MCF 10A (cell line): ENCODE results near the gene SLC43A3. TPM values are rescaled to one million over a fixed set of nuclear protein-coding genes. Genes with fewer than 3 reads are reported as not detected.
A peak's percentile ranks its signal among the peaks of the same experiment; 100 is the strongest.

ENCODE experiments used
- BruUV-seq: library from RNA; stranded (reverse); fragments of 400-500 nt; replicated peaks from 2 replicates; lab custom pipeline; 2021; lab: Mats Ljungman, UMichigan
- CTCF ChIA-PET: fragments of 300-600 bp; sonication (Branson Sonifier 250); formaldehyde crosslinking; extraction: SDS; loops from one replicate; lab custom pipeline; 2021; ENCODE audit warnings: antibody characterized with exemption, inconsistent platforms; lab: Yijun Ruan, JAX
- POLR2A ChIA-PET: fragments of 300-600, 350-650 bp; sonication (Branson Sonifier 250); formaldehyde crosslinking; extraction: SDS; loops from one replicate; lab custom pipeline; 2020; ENCODE audit warnings: antibody characterized with exemption, inconsistent platforms; lab: Yijun Ruan, JAX
- DNase-seq: peaks from one replicate; pipeline ENCODE4 v3.0.0-alpha.2; 2018; ENCODE audit not compliant: unreplicated experiment
- H3K27ac Mint-ChIP-seq: one replicate; pipeline ENCODE4 v1.8.0; 2022; ENCODE audit warnings: mild to moderate bottlenecking, low read depth, mixed read lengths; ENCODE audit not compliant: unreplicated experiment
- H3K27me3 Mint-ChIP-seq: one replicate; pipeline ENCODE4 v1.8.0; 2022; ENCODE audit warnings: mixed read lengths; ENCODE audit not compliant: insufficient read depth, unreplicated experiment
- H3K36me3 Mint-ChIP-seq: one replicate; pipeline ENCODE4 v1.8.0; 2022; ENCODE audit warnings: mild to moderate bottlenecking, moderate library complexity, mixed read lengths; ENCODE audit not compliant: insufficient read depth, unreplicated experiment
- H3K4me1 Mint-ChIP-seq: one replicate; pipeline ENCODE4 v1.8.0; 2022; ENCODE audit warnings: mixed read lengths; ENCODE audit not compliant: insufficient read depth, unreplicated experiment
- H3K4me3 Mint-ChIP-seq: one replicate; pipeline ENCODE4 v1.8.0; 2022; ENCODE audit warnings: mild to moderate bottlenecking, moderate library complexity, mixed read lengths; ENCODE audit not compliant: unreplicated experiment
- H3K9me3 Mint-ChIP-seq: one replicate; pipeline ENCODE4 v1.8.0; 2022; ENCODE audit warnings: mixed read lengths; ENCODE audit not compliant: unreplicated experiment
- CTCF ChIP-seq: fragments of 200-600 bp; IDR thresholded peaks from one replicate; pipeline ENCODE4 v1.8.0; 2022; ENCODE audit warnings: antibody characterized with exemption, mild to moderate bottlenecking; ENCODE audit not compliant: unreplicated experiment
- intact Hi-C: fragments of 100-400 bp; cut with micrococcal nuclease; formaldehyde crosslinking; loops from 2 replicates; pipeline ENCODE4 v1.14.1; 2022
- total RNA-seq: library from RNA; stranded (reverse); gene quantifications from 2 replicates; pipeline ENCODE4 v1.2.3, GENCODE V29; 2022

The SLC43A3 gene
- total RNA-seq, 1 experiment from 2014 or later, result 112 TPM

GRCh38 chr11:57387289-57388030 is 39.5 kb downstream of the SLC43A3 start:
- no peak for TF ChIP-seq CTCF
- intact Hi-C loops, result no loop called here
- H3K36me3 Mint-ChIP-seq, result no peaks in the 10 kb centered on the region
- H3K27me3 Mint-ChIP-seq, result peaks cover 83% of the 10 kb centered on the region
- DNase-seq, result no peak
- no peaks in the 10 kb centered on the region for H3K4me1 Mint-ChIP-seq
- no peak overlapping the region for H3K4me3 Mint-ChIP-seq
- BruUV-seq, result no TSS peak
- H3K27ac Mint-ChIP-seq, result no peak overlapping the region
- ChIA-PET CTCF (no interaction called here), POLR2A (no interaction called here)
- no peaks in the 10 kb centered on the region for H3K9me3 Mint-ChIP-seq

- TF ChIP-seq CTCF, result no peak
- Mint-ChIP-seq H3K27ac (no peak overlapping the region), H3K4me3 (no peak overlapping the region), H3K27me3 (peaks cover 85% of the 10 kb centered on the region), H3K36me3 (no peaks in the 10 kb centered on the region), H3K9me3 (no peaks in the 10 kb centered on the region), H3K4me1 (no peaks in the 10 kb centered on the region)
- DNase-seq, result no peak
- POLR2A ChIA-PET, result no interaction called here
- no TSS peak for BruUV-seq
- CTCF ChIA-PET, result no interaction called here
- intact Hi-C loops, result no loop called here
Measured at GRCh38 chr11:57386178-57386940, 40.6 kb downstream of the SLC43A3 start.

- H3K4me1 Mint-ChIP-seq, result no peaks in the 10 kb centered on the region
- POLR2A ChIA-PET, result no interaction called here
- intact Hi-C loops, result no loop called here
- H3K27me3 Mint-ChIP-seq, result peaks cover 64% of the 10 kb centered on the region
- no peaks in the 10 kb centered on the region for H3K9me3 Mint-ChIP-seq
- no peak for DNase-seq
- H3K4me3 Mint-ChIP-seq, result no peak within 1 kb of the TSS
- no peak within 1 kb of the TSS for H3K27ac Mint-ChIP-seq
- TF ChIP-seq CTCF, result no peak
- H3K36me3 Mint-ChIP-seq, result peaks cover 6% of the 10 kb centered on the region
- CTCF ChIA-PET, result interaction anchor here (0.6 kb wide), 1 partner anchor 77 kb away, joined by 3 read pairs; no protein-coding TSS in a partner anchor
- BruUV-seq, result no TSS peak
Measured at GRCh38 chr11:57380975-57381374, 45.9 kb downstream of the SLC43A3 start, which contains the start of gene PRG3. TSS of gene PRG3 (minus strand) at chr11:57381150. CDS start at chr11:57380708, 442 bp downstream.

- H3K36me3 Mint-ChIP-seq, result peaks cover 6% of the 10 kb centered on the region
- peak; percentile 46 for DNase-seq
- CTCF ChIA-PET, result interaction anchor here (0.5 to 1.2 kb wide), 5 partner anchors 147 to 1835 kb away, joined by 3 to 4 read pairs (median 4); partner anchors contain the start of gene FAM111B
- no peak overlapping the region for H3K27ac Mint-ChIP-seq
- no peaks in the 10 kb centered on the region for H3K9me3 Mint-ChIP-seq
- H3K27me3 Mint-ChIP-seq, result peaks cover 52% of the 10 kb centered on the region
- no peak for TF ChIP-seq CTCF
- H3K4me3 Mint-ChIP-seq, result no peak overlapping the region
- BruUV-seq, result no TSS peak
- intact Hi-C loops, result no loop called here
- no peaks in the 10 kb centered on the region for H3K4me1 Mint-ChIP-seq
- POLR2A ChIA-PET, result interaction anchor here (0.8 to 1.0 kb wide), 2 partner anchors 14 to 145 kb away, joined by 3 read pairs; no protein-coding TSS in a partner anchor
Measured at GRCh38 chr11:57379732-57380131, 47.2 kb downstream of the SLC43A3 start.
